ENCODE measurements around the gene GRID1.

DNA sequence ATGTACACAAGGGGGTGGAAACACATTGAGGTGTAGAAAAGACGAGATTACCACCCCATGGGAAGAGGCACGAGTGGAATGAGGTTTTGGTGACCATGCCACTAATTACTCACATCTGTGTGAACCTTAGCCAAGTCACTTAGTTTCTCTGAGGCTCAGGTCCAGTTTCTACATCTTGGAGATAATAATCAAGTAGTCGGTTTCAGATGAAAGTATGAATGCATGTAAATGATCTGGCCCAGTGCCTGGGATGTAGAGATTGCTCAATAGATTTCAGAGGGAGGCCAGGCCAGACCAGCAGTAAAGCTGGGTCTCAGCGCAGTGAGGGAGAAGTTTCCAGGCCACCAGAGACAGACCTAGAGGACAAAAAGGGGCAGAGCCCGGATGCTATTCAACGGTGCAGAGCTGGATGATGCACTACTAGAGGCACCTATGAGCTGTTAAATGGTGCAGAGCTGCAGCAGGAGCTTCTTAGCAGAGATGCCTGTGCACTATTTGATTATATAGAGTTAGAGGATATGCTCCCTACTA is 725.1 kb downstream of the GRID1 start:
- TF ChIP-seq, protein P1, sequence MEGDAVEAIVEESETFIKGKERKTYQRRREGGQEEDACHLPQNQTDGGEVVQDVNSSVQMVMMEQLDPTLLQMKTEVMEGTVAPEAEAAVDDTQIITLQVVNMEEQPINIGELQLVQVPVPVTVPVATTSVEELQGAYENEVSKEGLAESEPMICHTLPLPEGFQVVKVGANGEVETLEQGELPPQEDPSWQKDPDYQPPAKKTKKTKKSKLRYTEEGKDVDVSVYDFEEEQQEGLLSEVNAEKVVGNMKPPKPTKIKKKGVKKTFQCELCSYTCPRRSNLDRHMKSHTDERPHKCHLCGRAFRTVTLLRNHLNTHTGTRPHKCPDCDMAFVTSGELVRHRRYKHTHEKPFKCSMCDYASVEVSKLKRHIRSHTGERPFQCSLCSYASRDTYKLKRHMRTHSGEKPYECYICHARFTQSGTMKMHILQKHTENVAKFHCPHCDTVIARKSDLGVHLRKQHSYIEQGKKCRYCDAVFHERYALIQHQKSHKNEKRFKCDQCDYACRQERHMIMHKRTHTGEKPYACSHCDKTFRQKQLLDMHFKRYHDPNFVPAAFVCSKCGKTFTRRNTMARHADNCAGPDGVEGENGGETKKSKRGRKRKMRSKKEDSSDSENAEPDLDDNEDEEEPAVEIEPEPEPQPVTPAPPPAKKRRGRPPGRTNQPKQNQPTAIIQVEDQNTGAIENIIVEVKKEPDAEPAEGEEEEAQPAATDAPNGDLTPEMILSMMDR (IDR thresholded peaks at IDR 0.05), result no peak
- no peak for TF ChIP-seq POLR2A (IDR thresholded peaks at IDR 0.05)
